ENCODE measurements around the gene TMEM53.

GRCh38 chr1:44694863-44695478, 20.7 kb upstream of the TMEM53 start:
- TF ChIP-seq EZH2 (IDR thresholded peaks at IDR 0.05; ENCODE audit: low read length, missing control alignments) (no peak), CTCF (conservative IDR thresholded peaks at IDR 0.05 in 1 of 2, IDR thresholded peaks at IDR 0.05 in 1 of 2; ENCODE audit: low read depth in 1 of 2, low read length in 2 of 2) (no peak)
